Kidney capillary endothelial cell (primary cell): ENCODE data around the gene FASTK.
A peak's percentile ranks its signal among the peaks of the same experiment; 100 is the strongest.

ENCODE experiments used
- DNase-seq: peaks from one replicate; pipeline ENCODE4 v3.0.0-alpha.2; 2018; ENCODE audit warnings: low spot score

FASTK gene, protein sequence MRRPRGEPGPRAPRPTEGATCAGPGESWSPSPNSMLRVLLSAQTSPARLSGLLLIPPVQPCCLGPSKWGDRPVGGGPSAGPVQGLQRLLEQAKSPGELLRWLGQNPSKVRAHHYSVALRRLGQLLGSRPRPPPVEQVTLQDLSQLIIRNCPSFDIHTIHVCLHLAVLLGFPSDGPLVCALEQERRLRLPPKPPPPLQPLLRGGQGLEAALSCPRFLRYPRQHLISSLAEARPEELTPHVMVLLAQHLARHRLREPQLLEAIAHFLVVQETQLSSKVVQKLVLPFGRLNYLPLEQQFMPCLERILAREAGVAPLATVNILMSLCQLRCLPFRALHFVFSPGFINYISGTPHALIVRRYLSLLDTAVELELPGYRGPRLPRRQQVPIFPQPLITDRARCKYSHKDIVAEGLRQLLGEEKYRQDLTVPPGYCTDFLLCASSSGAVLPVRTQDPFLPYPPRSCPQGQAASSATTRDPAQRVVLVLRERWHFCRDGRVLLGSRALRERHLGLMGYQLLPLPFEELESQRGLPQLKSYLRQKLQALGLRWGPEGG

DNA sequence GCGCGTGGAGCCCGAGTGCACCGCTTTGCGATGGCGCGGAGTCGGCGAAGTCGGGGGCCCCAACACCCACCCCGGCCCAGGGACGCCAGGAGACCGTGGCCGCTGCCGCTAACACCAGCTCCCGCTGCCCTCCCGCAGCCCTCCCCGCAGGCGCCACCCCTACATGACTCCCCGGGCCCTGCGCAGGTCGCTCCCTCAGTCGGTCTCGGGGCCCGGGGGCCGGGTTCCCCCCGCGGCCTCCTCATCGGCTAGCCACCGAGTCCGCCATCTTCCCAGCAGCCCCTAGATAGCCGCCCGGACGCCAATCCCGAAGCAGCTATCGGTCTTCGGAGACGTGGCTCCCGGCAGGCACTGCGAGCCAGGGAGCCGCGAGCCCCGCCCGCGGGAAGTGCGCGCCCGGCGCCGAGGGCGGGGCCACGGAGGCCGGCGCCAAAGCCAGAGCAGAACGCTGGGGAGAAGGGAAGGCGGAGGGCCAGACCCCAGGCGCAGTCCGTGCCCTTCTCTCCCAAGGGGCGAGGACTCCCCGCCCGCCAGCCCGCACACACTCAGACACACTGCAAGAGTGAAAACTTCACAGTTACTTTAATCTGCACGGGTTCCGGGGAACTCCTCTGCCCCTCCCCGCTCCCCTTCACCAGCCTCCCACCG is at the start of gene FASTK:
Gene FASTK, minus strand, starts transcription at position 288 of the 648 bp plus-strand sequence. Its CDS starts 43 bp downstream, at position 245.
- DNase-seq, result peak; percentile 83

DNA sequence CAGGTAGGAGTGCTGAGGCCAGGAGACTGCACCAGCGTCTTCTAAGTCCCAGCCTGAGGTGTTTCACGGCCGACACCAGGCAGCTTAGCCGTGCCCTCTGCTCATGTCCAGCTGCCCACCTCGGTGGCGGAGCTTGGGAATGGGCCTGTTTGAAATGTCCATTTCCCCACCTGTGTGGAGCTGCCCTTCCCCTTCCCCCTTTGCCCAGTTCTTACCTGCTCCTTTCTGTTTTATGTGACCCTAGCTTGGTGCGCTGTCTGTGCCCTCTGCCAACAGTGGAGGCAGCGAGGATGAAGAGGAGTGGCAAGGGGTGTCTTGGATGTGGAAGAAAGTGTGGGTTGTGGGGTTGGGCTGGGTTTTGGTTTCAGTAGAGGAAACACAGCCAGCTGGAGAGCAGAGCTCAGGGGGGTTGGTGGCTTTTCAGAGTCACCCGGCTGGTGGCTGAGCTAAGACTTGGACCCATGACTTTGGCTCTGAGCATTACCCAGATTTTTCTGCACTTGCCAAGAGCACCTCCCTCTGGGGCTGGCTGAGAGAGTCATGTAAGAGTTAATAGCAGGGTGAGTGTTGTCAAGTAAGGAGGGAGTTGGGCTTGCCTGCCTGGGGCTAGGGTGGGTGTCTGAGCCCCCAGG is 49.5 kb upstream of the FASTK start:
- no peak for DNase-seq

DNA sequence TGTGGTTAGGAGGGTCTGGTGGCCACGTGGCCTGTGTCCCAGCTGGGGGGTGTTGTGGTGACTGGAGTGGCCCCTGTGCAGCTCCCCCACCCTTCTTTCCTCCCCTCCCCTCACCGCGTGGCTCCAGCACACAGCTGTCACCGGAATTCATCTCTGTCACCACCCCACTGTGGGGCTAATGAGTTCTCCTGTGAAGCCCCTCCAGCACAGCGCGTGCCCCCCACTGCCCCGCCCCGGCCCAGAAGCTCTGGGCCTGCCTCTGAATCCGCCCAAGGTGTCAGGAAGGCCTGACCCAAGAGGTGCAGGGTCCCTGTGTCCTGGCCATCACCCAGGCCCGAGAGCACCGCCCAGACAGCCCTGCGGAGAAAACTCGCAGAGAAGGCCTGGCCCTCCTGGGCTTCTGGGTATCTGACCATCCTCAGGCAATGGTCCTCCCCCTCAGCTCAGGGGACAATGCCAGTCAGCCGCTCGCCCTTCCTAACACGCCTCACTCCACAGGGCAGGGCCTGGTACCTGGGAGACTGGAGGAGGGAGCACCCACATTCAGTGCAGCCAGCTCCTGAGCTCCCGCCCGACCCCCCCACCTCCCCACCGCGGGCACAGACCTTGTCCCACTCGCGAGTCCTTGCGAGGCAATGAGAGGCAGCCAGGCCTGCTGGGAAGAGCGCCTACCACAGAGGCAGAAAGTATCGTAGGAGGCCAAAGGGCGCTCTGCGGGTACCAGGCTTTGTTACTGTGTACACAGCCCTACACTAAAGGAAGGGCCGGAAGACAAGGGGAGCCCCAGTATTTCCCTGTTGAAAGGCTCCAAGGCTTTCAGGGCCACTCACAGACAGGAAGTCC is 48.7 kb upstream of the FASTK start:
- DNase-seq, result no peak

DNA sequence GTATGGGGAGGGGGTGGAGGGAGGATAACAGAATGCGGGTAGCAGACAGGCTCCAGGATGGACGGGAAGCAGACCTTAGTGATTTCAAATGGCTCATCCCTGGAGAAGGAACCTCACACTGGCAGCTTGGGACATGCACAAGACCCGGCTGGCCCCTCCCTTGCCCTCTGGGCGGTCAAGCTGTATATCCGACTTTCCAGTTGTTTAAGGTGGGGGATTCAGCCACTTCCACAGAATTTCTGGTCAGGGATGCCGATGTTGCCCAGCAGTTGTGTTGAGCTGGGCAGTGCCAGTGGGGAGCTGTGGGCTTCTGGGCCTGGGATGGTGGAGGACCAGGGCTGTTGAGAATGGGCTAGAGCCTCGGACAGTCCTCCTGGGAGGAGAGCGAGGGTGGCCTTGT is 48.1 kb upstream of the FASTK start:
- DNase-seq, result no peak

DNA sequence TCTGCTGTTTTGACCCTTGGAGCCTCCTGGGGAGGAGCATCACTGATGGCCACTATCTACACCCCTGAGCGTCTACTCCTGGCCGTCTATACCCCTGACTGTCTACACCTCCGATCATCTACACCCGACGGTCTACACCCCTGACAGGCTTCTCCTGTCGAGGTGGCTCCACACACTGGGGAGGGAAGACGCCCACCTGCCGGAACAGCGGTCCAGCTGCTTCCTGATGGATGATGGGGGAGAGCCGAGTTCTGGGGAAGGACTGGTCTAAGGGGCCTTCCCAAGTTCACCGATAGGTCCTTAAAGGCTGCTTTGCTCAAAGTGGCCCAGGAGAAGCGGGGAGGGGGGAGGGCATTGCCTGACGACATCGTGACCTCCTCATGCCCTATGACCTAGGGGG is 47.5 kb upstream of the FASTK start:
- no peak for DNase-seq

DNA sequence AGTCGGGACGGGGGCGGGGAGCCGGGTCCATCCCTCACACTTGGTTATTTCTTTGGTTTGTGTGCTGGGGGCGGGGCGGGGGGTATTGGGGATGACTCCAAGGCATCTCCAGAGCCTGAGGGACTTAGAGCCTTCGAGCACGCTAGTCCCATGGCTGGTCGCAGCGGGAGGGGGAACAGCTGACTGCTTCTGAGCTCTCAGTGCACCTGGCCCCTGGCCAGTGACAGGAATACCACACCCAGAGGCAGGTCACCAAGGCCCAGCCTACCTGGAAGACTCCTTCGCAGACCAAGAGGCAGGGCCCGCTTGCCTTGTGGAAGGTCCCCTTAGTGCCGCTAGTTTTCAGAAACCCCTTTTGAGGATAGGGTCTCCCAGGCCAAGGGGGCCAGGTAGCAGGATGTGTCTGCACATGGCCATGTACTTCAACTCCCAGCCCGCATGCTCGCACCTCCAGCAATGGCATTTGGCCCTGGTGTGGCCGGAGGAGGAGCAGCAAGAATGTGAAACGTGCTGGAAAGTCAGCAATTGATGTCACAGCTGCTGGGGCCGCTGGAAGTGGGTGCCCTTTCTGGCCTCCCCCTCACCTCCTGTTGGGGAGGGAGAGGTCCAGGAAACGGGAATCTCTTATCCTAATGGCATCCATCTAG is 46.0 kb upstream of the FASTK start:
- no peak for DNase-seq

DNA sequence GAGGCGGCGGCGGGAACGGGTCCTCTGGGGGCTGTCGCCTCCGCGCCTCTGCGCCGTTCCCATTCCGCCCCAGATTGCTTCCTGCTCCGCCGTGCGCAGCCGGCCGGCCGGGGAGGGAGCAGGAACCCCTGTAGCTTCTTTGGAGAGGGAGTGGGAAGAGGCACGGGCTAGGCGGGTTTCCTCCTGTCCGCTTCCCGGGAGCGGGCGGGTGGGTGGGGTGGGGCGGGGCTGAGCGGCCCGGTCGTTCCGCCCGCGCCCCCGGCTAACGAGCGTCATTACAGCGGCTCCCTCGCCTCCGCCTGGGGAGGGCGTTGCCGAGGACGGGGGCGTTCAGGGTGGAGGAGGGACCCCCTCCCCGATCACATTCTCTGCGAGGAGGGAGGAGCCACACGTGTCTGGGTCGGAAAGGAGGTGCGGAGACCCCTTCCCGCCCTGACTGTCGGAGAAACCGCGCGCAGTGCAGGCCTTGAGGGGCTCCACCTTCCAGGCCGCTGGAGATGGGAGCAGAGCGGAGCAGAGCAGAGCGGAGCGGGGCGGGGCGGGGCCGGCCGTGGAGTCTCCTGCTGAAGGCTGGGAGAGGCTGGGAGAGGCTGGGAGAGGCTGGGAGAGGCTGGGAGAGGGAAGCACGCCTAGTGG is 45.4 kb upstream of the FASTK start:
- no peak for DNase-seq

DNA sequence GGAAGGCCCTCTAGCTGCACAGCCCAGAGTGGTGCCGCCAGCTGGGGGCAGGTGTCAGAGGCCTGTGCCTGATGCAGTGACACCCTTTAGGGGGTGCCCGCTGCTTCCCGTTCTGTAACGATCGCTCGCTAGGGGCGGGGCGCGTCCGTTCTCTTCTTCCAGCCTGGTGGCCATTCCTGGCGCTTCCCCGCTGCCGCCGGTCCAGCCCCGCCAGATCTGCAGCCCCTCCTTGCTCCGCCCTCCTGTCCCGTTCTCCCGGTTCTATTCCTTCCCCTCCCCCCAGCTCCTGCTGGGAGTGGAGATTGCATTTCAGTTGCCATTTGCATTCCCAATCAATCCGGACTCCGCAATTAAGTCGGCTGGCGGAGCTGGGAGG is 44.8 kb upstream of the FASTK start:
- DNase-seq, result no peak

DNA sequence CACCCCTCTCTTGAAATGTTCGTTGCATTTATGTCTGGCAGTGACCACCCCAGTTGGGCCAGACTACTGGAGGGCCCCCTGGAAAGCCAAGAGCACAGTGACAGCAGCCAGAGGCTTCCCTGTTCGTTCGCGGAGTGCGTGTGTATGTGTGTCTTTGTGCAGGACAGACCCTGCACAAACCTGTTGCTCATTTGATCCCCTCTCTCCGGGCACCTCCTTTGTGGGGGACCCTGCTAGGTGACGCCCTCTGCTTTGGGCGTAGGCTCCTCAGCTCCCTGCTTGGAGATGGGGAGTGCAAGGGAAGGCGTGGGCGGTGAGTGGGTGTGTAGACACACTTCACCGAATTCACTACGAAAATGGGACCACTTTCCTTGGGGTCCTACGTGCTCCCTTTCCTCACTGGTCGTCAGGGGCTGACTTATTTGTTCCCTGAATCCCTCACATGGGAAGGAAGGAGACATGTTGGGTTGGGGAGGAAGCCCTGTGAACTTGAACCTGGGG is 44.3 kb upstream of the FASTK start:
- DNase-seq, result no peak

DNA sequence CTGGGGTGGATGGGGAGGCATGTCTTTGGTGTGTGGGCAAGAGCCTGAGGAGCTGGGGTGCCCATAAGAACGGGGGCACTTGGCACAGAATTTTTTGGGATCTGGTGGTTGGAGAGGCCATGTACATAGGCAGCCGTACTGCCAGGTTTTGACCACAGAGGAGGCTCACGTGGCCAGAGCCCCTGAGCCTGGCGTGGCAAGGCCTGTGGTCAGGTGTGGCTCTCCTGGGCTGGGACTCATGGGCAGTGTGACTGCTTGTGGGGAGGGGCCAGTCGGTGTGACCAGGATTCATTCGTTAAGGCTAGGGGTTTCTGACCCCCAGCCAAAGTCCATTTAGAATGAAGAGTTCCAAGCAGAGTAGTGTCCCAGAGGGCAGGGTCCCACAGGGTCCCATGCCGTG is 43.9 kb upstream of the FASTK start:
- DNase-seq, result no peak

DNA sequence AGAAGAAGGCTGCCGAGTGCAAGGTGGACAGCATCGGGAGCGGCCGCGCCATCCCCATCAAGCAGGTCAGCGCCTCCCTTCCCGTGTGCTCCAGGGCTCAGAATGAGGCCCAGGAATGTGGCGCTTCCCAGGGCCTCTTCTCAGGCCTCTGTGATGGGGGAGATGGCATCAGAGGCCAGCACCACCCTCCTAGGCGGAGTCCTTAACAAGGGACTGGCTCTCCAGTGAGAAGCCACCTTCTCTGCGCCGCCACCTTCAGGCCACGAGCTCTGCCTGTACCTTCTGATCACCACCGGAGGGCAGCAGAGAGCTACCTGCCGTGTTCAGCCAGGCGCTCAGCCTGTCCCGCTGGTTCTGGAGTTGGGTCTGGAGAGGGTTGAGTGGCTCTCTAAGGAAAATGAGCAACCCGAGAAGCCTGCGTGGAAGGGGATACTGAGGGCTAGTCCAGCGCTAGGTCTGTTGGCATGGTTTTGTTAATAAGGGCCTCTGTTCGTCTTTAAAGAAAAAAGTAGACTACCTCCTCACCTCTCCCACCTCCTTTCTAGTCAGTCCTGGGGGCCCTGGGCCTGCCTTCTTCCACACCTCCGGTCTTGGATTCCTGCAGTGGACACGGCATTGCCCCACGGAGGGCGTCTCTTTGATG is 43.3 kb upstream of the FASTK start:
- DNase-seq, result peak; percentile 75

DNA sequence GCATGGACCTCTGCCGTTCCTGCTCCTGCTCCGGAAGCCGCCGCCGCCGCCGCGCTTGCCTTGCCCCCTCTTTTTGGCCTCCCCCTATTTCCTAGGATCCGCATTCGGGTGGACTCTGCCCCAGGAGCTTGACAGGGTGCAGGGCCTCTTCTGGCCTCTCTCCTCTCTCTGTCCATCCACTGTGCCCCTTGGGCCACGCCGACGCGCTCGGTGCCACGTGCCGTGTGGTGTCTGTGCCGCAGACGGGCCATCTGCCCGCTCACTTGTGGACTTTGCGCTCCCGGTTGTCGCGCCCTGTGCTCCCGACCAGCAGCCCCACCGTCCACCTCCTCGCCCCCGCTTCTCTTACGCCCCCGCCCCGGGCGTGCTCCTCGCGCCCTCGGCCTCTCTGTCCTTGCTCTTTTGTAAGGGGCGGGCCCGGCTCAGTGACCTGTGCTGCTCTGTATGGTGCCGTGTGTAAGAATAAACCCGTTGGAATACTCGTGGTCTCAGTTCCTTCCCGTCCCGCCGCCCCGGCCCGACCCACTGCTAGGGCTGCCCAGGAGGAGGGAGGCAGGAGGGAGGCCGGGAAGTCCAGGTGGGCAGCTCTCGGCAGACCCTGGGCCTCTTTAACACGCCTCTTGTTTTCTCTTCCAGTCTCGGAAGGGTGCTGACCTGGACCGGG is 42.7 kb upstream of the FASTK start:
- no peak for DNase-seq

DNA sequence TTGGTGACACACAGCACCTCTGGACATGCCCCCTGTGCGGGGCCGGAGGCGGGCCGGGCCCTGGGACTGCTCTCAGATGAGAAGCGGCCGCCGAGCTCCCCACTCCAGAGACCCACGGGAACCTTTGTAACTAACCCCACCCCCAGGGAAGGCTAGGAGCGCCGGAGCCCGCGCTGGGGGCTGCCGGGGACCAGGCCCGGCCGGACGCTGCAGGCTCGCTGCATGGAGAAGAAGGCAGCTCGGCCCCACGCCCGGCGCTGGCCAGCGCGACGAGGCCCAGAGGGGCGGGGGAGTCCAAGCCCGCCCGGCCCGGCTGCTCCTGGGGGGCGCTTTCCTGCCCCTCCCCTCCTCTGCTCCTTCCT is 42.2 kb upstream of the FASTK start:
- DNase-seq, result no peak

DNA sequence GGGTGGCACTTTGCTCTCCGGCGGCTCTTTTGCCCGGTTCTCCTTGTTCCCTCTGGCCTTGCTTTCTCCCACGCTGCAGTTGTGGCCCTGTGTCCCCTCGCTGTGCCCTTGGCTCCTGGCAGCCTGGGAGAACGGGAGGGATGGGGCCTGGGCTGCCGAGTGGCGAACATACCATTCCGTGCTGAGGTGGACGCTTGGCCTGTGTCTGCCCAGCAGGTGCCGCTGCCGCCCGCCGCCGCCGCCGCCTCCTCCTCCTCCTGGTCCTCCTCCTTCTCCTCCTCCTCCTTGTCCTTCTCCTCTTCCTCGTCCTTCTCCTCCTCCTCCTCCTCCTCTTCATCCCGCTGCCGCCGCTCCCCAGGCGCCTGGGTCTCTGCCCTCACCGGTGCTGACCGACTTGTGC is 41.7 kb upstream of the FASTK start:
- no peak for DNase-seq

DNA sequence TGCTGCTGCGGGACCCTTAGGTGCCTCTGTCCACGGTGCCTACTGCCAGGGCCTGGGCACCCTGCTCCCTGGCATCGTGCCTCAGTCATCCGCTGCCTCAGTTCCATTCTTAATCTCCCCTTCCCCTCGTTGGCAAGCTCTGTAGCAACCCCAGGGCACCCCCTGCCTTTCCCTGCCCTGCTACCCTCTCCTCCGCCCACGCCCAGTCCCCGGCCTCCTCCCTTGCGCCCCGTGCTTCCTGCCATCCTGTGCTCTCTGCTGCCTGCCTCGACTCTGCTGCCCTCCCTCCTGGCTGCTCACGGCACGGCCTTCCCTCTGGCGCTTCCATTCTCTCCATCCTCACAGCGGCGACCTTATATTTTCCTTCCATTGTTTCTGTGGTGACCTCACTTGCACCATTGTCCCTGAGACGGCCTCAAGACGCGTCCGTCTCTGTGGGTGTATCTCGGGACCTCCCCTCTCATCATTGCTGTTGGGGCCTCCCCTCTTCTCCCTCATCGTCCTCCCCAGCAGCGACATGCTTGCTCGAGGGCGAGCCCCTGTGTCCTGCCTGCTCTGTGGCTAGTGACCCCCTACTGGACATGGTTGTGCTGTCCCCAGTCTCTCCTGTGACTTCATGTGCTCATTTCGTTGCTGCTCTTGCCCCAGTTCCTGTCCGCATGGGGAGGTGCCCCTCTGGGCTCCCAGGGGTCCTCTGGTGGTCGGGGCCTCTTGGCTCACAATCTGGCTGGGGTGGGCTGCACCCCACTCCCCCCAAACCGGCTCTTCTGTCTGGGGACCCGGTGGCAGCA is 41.0 kb upstream of the FASTK start:
- DNase-seq, result no peak

DNA sequence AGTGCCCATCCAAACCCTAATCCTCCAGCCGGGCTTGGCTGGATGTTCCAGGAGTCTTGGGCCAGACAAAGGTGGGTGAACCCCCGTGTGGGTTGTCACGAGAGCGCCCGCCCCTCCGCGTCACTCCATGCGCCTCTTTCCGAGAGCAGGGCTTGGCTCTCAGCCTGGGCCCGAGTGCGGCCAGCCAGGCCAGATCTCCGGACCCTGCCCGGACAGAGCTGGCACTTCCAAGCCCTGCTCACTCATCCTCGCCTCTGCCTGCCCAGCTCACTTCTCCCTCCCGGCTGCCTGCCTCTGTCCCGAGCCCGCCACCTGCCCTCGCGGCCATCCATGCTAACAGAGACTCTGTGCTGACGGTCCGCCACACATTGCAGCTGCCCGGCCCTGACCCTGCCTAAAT is 40.3 kb upstream of the FASTK start:
- DNase-seq, result no peak

DNA sequence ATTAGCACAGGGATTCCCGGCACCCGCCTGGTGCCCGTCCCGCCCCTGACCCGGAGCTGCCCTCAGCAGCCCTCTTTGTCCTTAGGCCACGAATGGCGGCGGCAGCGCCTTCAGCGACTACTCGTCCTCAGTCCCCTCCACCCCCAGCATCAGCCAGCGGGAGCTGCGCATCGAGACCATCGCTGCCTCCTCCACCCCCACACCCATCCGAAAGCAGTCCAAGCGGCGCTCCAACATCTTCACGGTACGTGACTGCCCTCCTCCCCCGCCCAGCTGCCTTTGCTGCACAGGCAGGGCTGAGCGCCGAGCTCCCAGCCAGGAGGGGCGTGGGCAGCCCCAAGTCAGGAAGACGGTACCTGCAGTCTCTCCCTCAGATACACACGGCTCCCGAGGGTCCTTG is 39.3 kb upstream of the FASTK start:
- no peak for DNase-seq

DNA sequence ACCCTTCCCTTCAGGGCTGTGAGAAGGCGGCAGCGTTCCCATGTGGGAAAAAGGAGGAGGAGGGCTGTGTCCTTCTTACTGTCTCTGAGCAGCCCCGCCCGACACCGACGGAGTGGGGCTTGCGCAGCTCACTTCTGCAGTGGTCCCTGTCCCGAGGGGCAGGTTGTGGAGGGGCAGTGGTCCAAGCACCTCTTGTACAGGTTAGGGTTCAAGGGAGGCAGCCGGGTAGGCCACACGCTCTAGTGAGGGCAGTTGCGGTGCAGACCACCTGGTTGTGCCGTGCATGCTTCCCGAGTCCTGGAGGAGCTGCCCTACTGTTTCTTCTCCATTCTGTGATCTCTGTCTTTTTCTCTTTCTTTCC is 38.4 kb upstream of the FASTK start:
- DNase-seq, result no peak
